Stimulated activated CD4-positive, alpha-beta T cell treated with anti-CD3 and anti-CD28 coated beads, Interleukin-2, amount 100 ng/mL, for 24 hours (primary cell): ENCODE data around the gene COL15A1.

Source experiments
- DNase-seq, 2 donors: peaks; one replicate each; pipeline ENCODE4 v3.0.0-alpha.2; 2020

Gene COL15A1

DNA sequence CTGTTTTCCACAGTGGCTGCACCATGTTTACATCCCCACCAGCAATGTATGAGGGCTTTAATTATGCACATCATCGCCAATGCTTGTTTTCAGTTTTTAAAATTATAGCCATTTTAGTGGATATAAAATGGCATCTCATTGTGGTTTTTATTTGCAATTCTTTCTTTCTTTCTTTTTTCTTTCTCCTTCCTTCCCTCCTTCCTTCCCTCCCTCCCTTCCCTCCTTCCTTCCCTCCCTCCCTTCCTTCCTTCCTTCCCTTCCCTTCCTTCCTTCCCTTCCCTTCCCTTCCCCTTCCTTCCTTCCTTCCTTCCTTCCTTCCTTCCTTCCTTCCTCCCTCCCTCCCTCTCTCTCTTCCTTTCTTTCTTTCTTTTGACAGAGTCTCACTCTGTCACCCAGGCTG, 6.6 kb downstream of the COL15A1 start:
- DNase-seq: no peak

GRCh38 chr9:98951967-98952366, 8.3 kb downstream of the COL15A1 start:
- DNase-seq: no peak

DNA sequence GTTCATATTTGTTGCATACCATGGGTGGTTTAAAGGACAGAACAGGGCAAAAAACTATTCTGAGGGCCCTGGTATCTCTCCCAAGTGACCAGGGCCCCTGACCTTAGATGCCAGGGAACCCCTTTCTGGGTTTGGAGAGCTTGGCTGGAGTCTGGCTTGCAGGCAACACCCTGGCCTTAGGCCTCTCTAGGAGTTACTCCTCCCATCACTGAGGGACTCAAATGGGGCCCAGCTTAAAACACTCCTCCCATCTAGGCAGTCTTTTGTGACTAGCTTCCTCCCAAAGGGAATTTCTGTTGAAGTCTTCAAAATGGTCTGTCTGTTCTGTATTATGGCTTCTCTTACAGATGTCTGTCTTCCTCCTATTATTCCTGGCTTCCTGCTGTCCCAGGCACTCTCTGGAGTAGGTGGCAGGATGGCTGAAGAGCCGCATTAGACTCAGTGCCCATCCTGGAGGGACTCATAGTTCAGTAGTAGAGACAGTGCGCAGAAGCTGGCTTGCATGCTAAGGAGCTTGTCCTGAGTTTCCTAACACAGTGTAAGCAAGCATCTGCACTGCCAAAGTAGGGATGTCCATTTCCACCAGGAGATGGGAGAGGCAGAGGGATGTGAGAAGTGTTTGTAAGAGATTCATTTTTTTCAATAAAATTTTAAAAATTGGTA, 10.0 kb downstream of the COL15A1 start:
- no peak for DNase-seq

- DNase-seq: no peak
Measured at GRCh38 chr9:98954244-98954610, 10.5 kb downstream of the COL15A1 start.

- DNase-seq: no peak
Measured at GRCh38 chr9:98955259-98955658, 11.6 kb downstream of the COL15A1 start.

DNA sequence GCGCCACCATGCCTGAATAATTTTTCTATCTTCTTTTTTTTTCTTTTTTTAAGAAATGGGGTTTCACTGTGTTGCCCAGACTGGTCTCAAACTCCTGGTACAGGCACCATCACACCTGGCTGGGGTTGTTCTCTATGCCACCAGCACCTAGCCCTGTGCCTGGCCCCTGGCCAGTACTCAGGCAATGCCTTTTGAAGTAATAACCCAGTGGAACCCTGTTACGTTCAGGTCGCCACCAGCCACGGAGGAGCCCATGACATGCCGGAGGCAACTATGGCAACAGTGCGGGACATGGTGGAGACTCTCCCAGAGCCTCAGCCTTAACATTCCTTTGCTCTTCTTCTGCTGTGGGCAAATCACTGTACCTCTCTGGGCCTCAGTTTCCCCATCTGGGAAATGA, 14.1 kb downstream of the COL15A1 start:
- no peak for DNase-seq

GRCh38 chr9:98958271-98958984, 14.7 kb downstream of the COL15A1 start:
- DNase-seq: no peak

DNA sequence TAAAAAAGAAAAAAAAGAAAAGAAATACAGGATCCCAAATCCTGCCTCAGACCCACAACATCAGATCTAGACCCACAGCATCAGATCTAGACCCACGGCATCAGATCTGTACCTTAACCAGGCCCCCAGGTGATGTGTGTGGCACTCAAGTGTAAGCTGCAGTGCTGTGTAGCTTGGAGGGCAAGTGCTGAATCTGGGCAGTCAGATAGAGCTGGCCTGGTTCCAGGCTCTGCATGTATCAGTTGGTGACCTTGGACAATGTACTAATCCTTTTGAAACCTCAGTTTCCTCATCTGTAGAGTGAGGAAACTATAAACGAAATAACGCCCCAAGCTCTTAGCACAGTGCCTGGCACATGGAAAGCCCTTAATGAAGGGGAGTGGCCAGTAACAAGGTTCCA, 16.7 kb downstream of the COL15A1 start:
- DNase-seq: no peak

GRCh38 chr9:98961513-98962180, 17.9 kb downstream of the COL15A1 start:
- no peak for DNase-seq

- no peak for DNase-seq
Measured at GRCh38 chr9:98962181-98962560, 18.5 kb downstream of the COL15A1 start.

GRCh38 chr9:98962861-98963260, 19.2 kb downstream of the COL15A1 start:
- no peak for DNase-seq

GRCh38 chr9:98964201-98964600, 20.5 kb downstream of the COL15A1 start:
- DNase-seq: no peak

GRCh38 chr9:98964911-98965336, 21.2 kb downstream of the COL15A1 start:
- no peak for DNase-seq

DNA sequence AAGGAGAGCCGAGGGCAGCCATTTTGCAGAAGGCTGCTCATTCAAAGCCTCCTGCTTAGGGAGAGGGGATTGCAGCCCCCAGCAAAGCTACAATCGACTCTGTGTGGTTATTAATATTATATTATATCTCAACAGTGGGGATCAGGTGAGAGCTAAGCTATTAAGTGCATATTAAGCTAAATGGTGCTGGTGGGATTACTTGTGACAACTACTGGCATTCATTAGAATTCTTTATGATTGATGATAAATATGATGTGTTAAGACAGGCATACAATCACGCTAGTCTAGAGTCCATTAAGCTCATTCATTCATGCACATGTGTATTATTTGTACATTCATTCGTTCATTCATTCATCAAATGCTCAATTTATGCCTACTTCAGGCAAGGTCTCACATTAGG, 23.0 kb downstream of the COL15A1 start:
- DNase-seq: no peak

DNA sequence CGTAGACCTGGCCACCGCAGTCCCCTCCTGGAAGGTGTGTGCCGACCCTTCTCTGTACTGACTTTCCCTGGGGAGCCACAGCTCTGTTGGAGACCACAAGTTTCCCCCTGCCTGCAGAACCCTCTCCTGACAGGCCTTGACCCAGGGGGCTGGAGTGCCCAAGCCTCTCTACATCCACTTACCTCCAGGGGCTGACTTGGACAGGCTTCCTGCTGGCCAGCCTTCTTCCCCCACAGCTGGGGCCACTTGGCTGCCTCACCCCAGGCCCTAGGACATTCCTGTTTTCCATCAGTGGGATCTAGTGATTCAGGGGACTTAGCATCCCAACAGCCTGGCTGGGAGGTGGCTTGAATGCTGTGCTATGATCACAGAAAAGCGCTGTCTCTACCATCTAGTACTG, 23.6 kb downstream of the COL15A1 start:
- no peak for DNase-seq

GRCh38 chr9:98967680-98968079, 24.0 kb downstream of the COL15A1 start:
- DNase-seq: no peak

GRCh38 chr9:98968601-98969337, 25.1 kb downstream of the COL15A1 start:
- no peak for DNase-seq

GRCh38 chr9:98970532-98971041, 26.9 kb downstream of the COL15A1 start:
- no peak for DNase-seq

DNA sequence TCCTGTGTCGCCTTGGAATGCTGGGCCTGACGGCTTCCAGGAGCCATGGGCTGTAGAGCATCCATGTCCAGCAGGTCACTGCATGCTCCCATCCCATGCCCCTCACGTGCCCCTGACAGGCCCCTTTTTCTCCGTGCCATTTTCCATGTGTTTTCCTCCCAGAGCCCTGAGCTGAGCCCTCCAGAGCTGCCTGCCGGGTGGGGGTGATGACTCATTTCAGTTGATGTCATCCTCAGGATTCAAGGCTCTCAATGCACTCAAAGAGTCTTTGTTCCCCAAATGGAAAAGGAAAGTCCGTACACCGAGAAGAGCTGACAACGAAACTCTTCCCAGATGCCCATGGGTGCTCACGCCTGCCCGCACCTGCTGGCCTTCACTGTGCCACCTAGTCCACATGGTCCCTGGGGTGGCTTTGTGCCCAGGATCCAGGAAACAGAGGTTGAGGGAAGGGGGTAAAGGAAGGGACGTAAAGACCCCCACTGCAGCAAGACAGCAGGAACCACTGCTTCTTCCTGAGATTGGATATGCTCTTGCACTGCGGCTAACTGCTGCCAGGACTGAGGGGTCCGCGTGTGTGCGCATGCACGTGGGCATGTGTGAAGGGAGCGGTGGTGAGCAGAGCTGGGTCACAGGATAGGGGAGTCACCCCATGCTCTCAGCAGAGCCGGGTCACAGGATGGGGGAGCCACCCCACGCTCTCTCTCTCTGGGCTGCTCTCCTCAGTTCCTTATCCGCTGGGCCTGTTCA, 27.6 kb downstream of the COL15A1 start:
- no peak for DNase-seq

DNA sequence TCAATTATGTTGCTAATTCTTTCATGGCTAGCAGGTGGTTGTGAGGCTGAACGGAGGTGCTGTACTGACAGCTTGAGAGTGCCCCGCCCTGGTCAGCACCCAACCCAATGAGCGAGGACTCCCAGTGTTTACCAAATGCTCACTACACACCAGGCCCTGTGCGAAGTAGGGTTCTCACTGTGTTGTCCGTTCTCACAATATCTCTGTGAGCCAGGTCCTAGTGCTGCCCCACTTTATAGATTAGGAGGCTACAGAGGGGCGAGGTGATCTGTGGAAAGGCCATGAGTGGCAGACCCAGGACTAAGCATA, 28.2 kb downstream of the COL15A1 start:
- no peak for DNase-seq

DNA sequence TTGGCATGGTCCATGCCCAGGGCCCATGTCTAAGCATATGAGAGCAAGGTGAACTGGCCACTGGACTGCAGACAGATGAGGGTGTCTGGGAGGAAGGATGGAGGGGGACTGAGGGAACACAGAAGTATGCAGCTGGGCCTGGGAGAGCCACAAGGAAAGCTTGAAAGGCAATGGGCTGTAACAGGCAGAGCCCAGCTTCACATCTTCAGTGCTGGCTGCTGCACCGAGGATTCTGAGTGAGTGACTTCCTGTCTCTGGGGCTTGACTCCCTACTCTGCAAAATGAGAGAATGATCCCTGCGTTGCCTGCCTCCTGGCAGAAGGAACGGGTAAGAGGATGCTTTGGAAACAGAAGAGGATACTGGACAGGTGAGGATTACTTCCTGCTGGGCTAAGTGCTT, 29.0 kb downstream of the COL15A1 start:
- DNase-seq: no peak

GRCh38 chr9:98973171-98973570, 29.5 kb downstream of the COL15A1 start:
- no peak for DNase-seq

DNA sequence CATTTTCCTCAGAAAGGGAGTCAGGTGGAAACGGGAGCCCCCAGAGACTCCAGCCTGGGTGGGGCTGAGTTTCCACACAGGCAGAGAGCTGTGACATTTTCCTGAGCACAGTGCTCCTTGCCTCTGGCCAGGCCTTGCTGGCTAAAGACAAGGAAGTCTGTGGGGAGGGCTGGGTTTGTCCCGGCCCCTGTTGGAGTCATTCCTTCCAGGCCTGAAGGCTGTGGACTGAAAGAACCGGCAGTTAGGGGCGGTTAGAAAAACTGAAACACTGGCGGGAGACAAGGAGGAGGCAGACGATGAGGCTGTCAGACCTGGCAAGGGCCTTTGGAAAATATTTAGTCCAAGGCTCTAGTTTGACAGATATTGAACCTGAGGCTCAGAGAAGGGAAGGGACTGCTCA, 29.9 kb downstream of the COL15A1 start:
- DNase-seq: no peak
